Esophagus squamous epithelium (tissue), 4 donors: ENCODE results near the gene DNAH10.

Experiments
- POLR2A ChIP-seq, 4 donors: fragments of 450-650 bp; IDR thresholded peaks; one replicate each; pipeline ENCODE4 v1.6.1; 2017; ENCODE audit warnings: antibody characterized with exemption in 4 of 4, mild to moderate bottlenecking in 4 of 4, moderate library complexity in 3 of 4
- TF ChIP-seq, protein P1 (sequence below), 6 experiments: fragments of 450-650 bp in 4 of 6; fragments of 200-600 bp in 2 of 6; sonication (generic) in 2 of 6; IDR thresholded peaks; one replicate each; pipeline ENCODE4 v1.5.1; 2016 to 2019; ENCODE audit warnings: antibody characterized with exemption in 6 of 6, mild to moderate bottlenecking in 4 of 6, moderate library complexity in 4 of 6

GRCh38 chr12:123962513-123962912 is 200.4 kb downstream of the DNAH10 start:
- TF ChIP-seq POLR2A (IDR thresholded peaks at IDR 0.05): no peak
- TF ChIP-seq, protein P1, sequence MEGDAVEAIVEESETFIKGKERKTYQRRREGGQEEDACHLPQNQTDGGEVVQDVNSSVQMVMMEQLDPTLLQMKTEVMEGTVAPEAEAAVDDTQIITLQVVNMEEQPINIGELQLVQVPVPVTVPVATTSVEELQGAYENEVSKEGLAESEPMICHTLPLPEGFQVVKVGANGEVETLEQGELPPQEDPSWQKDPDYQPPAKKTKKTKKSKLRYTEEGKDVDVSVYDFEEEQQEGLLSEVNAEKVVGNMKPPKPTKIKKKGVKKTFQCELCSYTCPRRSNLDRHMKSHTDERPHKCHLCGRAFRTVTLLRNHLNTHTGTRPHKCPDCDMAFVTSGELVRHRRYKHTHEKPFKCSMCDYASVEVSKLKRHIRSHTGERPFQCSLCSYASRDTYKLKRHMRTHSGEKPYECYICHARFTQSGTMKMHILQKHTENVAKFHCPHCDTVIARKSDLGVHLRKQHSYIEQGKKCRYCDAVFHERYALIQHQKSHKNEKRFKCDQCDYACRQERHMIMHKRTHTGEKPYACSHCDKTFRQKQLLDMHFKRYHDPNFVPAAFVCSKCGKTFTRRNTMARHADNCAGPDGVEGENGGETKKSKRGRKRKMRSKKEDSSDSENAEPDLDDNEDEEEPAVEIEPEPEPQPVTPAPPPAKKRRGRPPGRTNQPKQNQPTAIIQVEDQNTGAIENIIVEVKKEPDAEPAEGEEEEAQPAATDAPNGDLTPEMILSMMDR (IDR thresholded peaks at IDR 0.05): no peak
